NB4 (cell line): Measurements from ENCODE around the gene FAM83C.

Experiments
- POLR2A ChIP-seq: IDR thresholded peaks from 2 replicates; pipeline ENCODE4 v1.6.1; 2011; ENCODE audit warnings: mild to moderate bottlenecking; ENCODE audit not compliant: insufficient read length; ENCODE audit errors: extremely low read depth
- TF ChIP-seq, protein P1 (sequence below): IDR thresholded peaks from one replicate; pipeline ENCODE4 v1.5.1; 2012; ENCODE audit warnings: low read depth, low read length

DNA sequence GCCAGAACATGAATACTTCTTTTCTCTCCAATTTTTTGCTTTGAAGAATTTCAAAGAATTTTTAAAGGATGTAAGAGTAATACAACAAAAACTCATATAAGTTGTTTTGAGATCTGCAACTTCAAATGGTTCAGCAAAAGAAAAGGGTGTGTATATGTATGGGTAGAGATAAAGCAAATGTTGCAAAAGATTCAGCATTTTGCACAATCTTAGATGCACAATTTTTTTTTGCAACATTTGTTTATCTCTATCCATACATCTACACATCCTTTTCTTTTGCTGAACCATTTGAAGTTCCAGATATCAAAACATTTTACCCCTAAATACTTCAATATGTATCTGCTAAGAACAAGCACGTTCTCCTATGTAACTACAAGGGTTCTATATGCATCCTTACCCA is 47.4 kb upstream of the FAM83C start:
- TF ChIP-seq POLR2A, result no peak
- TF ChIP-seq, protein P1, sequence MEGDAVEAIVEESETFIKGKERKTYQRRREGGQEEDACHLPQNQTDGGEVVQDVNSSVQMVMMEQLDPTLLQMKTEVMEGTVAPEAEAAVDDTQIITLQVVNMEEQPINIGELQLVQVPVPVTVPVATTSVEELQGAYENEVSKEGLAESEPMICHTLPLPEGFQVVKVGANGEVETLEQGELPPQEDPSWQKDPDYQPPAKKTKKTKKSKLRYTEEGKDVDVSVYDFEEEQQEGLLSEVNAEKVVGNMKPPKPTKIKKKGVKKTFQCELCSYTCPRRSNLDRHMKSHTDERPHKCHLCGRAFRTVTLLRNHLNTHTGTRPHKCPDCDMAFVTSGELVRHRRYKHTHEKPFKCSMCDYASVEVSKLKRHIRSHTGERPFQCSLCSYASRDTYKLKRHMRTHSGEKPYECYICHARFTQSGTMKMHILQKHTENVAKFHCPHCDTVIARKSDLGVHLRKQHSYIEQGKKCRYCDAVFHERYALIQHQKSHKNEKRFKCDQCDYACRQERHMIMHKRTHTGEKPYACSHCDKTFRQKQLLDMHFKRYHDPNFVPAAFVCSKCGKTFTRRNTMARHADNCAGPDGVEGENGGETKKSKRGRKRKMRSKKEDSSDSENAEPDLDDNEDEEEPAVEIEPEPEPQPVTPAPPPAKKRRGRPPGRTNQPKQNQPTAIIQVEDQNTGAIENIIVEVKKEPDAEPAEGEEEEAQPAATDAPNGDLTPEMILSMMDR, result no peak
